ENCODE data around the gene PLB1.

PLB1 gene, protein sequence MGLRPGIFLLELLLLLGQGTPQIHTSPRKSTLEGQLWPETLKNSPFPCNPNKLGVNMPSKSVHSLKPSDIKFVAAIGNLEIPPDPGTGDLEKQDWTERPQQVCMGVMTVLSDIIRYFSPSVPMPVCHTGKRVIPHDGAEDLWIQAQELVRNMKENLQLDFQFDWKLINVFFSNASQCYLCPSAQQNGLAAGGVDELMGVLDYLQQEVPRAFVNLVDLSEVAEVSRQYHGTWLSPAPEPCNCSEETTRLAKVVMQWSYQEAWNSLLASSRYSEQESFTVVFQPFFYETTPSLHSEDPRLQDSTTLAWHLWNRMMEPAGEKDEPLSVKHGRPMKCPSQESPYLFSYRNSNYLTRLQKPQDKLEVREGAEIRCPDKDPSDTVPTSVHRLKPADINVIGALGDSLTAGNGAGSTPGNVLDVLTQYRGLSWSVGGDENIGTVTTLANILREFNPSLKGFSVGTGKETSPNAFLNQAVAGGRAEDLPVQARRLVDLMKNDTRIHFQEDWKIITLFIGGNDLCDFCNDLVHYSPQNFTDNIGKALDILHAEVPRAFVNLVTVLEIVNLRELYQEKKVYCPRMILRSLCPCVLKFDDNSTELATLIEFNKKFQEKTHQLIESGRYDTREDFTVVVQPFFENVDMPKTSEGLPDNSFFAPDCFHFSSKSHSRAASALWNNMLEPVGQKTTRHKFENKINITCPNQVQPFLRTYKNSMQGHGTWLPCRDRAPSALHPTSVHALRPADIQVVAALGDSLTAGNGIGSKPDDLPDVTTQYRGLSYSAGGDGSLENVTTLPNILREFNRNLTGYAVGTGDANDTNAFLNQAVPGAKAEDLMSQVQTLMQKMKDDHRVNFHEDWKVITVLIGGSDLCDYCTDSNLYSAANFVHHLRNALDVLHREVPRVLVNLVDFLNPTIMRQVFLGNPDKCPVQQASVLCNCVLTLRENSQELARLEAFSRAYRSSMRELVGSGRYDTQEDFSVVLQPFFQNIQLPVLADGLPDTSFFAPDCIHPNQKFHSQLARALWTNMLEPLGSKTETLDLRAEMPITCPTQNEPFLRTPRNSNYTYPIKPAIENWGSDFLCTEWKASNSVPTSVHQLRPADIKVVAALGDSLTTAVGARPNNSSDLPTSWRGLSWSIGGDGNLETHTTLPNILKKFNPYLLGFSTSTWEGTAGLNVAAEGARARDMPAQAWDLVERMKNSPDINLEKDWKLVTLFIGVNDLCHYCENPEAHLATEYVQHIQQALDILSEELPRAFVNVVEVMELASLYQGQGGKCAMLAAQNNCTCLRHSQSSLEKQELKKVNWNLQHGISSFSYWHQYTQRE (N-terminal part only)

DNA sequence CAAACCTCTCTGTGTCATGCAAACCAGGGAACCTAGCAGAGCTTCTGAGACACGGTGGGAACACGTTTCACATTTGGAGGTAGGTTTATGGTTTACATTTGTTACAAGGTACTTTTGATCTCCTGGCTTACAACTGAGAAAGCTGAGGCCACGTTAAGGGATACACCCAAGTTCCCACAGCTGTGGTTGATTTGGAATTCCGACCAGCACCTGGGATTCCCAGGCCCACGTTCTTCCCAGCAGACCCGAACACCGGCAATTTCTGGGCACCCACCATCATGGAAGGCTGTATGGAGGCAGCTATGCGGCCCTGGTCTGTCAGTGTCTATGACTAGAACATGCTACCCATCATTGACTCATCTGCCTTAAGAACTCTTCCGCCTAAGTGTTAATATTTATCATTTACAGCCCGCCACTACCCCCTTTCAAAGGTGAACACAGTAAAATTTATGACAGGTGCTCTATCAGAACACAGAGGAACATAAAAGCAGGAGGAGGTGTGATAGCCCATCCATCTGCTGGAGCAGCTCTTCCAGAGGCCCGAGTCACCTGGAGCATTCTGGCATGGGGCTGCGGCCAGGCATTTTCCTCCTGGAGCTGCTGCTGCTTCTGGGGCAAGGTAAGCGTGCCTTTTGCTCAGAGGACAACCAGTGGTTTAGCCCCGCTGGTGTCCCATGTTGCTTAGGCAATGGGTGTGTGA lies at the start of gene PLB1:
Gene PLB1 (plus strand): TSS at position 510 of the 700 bp plus-strand sequence. CDS start 55 bp downstream, at position 565.
- peak; percentile 45 for DNase-seq

DNA sequence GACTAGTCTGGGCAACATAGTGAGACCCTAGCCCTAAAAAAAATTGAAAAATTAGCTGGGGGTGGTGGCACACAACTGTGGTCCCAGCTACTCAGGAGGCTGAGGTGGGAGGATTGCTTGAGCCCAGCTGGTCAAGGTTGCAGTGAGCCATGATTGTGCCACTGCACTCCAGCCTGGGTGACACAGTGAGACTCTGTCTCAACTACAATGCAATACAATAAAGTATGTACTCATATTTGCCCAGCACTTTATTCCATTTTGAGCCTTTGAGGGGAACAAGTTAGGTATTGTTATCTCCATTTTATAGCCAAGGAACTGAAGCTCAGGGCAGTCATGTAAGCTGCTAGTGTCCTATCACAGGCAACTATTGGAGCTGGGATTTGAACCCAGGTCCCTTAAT lies 49.3 kb upstream of the PLB1 start:
- DNase-seq, result no peak

DNA sequence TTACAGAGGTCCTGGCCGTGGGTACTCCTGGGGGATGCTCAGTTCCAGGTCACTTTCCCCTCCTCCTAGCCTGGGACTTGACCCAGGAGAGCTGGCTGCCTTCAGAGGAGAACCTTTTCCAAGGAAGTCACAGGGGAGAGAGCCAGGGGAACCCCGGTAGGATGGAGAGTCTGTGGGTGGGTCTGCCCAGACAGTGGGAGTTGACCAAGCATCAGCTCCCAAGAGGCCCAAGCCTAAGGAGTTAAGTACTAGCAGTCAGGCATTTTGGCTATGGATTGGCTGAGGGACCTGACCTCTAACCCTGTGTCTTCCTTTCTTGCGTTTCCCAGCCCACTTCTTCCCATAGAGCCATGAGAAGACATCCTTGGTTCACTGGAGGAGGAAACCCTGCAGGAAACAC lies 48.8 kb upstream of the PLB1 start:
- peak; percentile 45 for DNase-seq

DNA sequence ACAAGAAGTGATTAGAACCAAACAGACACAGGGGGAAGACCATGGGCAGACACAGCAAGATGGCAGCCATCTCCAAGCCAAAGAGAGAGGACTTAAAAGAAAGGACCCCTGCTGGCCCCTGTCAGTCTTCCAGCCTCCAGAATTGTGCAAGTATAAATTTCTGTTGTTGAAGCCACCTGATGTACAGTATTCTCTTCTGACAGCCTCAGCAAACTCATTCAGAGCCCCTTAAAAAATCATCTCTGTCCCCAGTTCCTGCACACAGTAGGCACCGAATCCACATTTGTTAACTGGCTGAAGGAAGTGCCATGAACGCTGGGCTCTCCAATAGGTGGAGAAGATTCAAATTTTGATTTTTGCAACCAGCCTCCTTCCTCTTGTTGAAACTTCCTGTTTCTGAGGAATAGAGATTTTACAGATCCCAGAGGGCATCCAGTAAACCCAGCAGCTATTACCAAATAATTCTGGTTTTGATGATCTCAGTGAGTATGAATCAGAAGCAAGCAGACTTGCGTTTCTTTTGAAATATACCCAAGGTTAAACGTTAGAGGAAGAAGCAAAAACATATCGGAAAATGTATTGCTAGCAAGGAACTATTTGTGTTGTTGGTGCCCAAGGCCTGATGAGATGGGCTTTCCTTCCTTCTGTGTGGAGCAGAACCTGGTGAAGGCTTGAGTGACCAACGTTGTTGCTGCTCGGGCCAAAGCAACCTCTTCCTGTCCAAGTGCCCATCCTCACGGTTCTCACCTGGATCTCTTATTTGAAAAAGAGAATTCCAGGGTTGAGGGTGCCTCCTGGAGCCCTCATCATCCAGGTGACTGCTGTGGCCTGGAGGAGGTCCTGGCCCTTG lies 47.7 kb upstream of the PLB1 start:
- peak; percentile 23 for DNase-seq

DNA sequence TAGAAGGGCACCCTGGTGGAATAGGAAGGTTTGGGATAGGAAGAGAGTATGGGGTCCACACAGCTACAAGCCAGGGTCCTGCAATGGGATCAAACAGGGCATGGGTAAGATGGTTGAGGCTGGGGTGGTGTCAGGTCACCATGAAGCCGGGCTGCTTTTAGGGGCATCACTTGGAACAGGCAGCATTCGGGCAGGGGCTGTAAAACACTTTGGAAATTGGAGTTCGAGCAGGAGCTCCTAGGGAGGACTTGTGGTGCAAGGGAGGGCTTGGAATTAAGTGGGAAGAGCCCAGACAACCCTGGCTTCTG lies 47.1 kb upstream of the PLB1 start:
- DNase-seq, result peak; percentile 45

DNA sequence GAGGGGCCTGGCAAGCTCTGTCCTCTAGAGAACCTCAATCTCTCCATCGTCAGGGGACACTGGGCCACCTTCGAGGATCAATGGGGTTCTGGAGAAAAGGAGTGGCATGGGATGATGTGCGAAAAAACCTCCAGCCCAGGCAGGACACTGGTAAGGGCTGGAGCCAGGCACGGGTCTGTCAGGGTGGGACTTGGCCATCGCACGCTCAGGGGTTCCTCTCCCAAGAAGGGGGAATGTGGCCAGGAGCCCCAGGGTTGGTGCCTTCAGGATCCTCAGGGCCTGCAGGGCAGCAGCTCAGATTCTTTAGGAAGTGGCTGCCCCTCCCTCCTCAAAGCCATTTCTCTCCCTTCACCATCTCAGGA lies 46.8 kb upstream of the PLB1 start:
- DNase-seq, result no peak

DNA sequence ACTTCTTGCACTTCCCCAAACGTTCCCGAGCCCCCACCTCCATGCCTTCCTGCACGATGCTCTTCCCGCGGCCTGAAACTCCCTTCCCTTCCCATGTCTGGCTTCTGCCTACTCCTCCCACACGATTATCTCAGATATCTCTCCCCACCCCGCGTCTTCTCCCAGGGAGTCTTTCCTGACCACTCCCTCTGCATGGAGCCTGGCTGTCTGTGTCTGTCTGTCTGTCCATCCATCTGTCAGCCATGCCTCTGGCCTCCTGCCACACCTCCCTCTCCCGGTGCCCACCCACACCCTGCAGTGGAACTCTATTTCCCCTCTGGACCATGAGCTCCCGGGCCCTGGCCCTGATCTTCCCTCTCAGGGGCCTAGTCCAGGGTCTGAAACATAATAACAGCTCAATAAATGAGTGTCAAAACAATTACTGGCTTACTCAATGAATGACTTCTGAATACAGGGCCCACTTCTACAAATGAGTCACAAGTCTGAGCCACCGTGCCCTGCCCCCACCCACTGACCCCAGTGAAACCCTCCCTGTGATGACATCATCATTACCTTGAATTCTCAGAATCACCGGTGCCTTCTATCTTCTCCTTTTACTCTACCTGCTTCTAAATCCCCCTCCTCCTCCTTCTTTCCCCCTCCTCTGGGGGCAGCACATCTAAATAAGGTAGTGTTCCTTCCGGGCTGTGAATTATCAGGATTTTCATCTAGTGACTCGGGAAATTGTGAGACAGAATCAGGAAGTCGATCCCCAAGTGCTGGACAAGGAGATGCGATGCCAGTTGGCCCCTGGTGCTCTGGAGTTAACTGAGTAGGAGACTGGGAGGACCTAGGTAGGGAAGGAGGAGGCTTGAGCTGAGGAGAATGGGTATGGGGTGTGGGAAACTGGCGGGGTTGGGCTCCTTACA lies 46.1 kb upstream of the PLB1 start:
- DNase-seq, result peak; percentile 85

DNA sequence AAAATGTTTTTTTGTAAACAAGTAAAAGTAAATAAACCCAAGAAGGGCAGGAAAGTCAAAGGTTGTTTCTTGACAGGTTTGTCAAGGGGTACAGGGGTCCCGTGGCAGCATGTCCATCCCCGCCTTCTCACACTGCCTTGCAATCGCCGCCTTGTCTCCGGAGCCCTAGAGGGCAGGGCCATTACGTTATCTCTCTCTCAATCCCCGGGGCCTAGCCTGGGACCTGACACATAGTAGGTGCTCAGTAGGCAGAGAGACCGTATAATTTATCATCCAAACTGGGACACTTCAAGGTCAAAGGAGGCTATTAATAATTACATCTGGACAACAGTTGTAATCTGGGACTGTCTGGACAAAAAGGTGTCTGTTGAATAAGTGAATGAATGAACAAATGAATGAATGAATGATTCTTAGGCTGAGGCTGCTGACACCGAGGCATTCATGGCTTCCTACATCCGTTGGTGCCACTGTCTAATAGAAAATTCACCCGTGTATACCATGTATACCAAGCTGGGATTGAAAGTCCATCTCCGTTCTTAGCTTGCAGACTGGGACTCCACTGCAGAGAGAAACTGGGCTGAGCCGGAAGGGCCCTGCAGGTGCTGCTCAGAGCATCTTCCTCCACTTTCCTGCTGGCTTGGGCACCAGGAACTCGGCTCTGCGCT lies 44.8 kb upstream of the PLB1 start:
- peak; percentile 40 for DNase-seq

DNA sequence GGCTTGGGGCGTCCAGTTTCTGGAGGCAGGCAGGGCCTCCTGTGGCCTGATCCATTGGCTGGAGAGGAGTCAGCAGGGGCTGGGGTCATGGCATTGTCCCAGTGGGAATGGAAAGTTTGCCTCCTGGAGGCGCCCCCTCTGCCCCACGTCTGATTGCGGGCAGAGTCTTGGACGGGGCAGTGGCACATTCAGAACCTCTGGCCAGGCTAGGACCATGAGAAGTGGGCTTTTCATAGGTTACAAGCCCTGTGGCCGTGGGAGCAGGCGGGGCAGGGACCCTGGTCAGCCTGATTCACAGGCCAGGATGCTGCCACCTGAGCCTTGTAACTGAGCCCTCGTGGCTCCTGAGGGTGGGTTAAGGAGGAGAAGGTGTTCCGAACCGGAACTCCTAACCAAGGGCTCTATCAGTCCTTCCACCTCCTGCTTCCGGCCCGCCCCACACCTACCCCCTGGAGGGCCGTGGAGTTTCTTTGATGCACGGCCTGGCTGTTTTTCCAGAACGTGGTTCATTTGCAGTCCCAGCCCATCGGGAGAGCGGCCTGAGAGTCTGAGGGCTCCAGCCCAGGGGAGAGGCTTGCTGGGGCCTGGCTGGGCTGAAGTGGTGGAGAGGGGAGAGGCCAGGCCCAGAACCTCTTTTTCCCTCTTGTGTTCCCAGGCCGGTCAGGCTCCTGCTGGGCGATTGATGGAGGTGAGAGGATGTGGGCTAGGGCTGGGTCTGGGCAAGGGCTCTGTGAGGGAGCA lies 43.9 kb upstream of the PLB1 start:
- no peak for DNase-seq

DNA sequence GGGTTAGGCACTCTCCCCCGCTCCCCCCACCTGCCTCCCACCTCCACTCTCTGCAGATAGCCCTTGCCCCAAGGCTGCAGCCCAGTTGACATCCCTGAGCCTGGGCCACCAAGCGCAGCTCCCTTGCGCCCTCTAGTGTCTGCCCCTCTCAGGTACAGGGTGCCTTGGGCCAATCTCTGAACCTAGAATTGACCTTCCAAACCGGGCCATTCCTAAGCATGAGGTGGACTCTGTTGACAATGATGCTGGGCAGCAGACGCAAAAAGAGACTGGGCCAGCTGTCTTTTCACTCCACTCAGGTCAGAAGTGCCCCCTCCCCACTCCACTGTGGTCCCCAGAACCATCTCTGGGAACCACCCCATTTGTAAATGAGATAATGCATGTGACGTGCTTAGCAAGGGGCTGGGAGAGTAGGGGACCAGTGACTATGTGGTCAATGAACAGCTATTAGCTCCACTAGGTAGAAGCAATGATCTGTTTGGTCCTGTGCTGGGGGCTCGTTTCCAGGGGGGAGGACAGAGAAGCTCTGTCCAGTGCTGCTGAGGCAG lies 43.3 kb upstream of the PLB1 start:
- DNase-seq, result peak; percentile 87

DNA sequence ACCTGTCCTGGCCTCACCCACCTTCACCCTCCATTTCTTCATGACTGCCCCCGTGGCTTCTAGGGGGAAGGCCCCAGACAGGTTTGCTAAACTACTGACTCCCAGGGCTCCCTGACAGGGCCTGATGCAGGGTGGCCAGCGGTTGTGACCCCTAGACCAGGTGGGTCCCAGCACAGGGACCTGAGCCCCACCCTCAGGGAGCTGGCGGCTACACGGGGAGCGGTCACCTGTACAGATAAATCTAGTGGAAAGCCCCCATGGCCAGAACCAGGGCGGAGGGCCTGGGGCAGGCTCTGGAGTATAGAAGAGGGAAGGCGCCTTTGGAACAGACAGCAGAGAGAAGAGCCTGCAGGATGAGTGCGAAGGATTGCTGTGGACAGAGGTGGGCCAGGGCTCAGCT lies 42.5 kb upstream of the PLB1 start:
- DNase-seq, result peak; percentile 54

DNA sequence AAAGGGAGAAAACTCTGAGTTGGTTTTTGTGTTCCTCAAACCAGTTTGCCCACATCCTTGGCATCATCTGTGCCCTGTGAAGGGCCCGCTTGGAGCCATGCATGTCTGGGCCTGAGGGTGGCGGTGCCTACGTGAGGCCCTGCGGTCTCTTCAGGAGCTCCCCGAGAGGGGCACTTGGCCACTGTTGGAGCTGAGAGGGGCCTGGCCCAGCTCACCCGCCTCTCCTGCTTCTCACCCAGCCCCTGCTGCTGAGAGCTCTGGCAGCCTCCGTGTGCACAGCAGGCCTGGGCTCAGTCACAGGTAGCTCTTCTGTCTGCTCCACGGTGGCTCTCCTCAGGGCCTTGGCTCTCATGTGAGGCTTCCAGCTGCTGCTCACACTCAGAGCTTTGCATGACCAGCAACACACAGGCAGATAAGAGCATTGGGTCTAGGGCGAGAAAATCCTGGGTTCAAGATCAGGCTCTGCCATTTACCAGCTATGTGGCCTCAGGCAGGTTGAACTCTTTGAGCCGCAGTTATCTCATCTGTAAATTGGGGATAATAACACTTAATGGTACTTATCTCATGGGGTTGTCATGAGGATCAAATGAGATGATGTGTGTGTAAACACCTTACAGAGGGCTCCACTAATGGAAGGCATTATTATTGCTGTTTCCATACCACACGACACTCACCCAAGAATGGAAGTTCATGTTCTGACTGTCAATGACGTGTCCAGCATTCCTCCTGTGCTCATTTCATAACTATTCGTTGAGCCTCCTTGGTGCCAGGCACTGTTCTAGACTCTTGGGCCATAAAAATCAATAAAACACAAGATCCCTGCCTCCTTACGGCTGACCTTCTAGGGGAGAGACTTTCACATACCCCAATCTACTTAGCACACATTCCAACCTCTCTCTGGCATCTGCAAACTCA lies 41.6 kb upstream of the PLB1 start:
- peak; percentile 83 for DNase-seq

DNA sequence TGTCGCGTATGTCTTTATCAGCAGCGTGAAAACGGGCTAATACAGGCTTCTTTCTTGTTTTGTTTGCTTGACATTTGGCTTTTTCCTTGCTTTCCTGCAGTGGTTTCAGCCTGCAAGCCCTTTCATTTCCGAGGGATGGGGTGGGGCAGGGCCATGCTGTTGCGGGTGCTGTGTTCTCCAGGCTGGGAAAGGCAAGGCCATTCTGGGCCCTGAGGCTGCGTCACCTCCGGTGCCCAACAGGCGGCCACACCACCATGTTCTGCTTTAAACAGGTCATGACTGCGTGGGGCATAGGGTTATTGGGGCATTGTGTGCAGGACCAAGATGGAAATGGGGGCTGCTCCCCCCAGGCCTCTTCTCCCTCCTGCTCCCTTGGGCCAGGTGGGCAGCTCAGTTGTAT lies 38.6 kb upstream of the PLB1 start:
- DNase-seq, result peak; percentile 53

DNA sequence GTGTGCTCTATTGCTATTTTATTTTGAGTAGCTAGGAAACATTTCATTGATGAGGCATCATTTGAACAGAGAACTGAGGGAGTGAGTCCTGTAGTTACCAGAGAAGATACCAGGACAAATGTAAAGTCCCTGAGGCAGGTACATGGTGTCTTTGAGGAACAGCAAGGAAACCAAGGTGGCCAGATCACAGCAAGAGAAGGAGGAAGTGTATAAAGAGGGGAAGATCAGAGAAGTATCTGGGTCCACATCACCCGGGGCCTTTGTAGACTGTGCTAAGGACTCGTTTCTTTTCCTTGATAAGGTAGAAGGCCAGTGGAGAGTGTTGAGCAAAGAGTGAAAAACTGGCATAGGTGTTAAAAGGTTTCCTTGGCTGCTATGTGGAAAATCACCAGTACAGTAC lies 34.8 kb upstream of the PLB1 start:
- no peak for DNase-seq

DNA sequence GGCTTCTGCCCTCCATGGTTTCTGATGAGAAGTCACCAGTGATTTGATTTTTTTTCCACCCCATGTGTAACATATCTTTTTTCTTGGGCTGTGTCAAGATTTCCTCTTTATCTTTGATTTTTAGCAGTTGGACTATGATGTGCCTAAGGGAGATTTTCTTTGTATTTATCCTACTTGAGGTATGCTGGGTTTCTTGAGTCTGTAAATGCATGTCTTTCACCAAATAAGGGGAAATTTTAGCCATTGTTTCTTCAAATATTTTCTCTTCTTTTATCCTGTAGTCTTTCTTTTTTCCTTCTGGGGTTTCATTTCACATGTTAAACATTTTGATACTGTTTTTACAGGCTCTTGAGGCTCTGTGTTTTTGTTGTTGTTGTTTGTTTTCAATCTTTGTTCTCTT lies 33.7 kb upstream of the PLB1 start:
- DNase-seq, result no peak

DNA sequence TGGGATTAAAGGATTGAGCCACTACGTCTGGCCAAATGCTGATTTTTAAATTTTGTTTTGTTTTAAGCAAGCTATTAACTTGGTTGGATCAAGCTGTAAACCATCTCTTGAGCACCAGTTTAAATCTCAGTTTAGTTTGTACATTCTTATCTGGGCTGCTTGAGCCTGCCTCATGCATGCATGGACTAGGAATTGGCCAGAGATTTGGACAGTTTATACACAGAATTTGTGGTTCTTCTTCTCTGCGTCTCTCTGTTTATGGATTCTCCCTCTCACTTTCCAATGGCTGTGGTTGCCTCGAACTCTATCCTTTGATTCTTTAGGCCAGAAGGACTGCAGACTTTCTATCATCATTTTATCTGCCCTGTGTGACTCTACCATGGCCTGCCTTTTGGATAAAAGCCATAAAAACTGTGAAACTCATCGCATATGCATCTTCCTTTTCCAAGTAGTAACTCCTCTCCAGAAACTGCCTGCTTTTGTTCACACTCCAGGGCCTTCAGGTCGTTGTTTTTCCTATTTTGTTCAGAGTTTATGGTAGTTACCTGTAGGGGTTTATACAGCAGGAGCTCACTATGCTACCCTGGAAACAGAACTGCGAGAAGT lies 32.5 kb upstream of the PLB1 start:
- peak; percentile 18 for DNase-seq

DNA sequence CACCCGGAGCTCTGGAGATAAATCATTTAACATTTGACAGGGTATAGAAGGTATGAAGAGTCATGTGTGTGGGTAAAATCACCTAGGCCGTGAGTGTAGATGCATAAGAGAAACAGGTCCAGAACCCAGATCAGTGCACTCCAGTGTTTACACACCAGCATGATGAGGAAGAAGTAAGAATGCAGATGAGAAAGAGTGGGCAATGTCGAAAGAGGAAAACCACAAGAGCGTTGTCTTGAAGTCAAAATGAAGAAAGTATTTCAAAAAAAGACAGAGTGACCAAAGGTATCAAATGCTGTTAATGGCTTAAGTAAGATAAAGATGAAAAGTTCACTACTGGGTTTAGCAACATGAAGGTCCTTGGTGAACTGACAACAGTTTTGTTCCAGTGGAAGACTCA lies 32.0 kb upstream of the PLB1 start:
- no peak for DNase-seq

Measured in islet precursor cell (in vitro differentiated cells).